Mammary epithelial cell (primary cell): ENCODE measurements around the gene NOX4.
"Not testable (repeated sequence)": the region's sequence is repeated elsewhere in the genome, so short reads cannot be mapped to it uniquely, and the experiment has no call there.

Experiments used
- EZH2 ChIP-seq: IDR thresholded peaks from 2 replicates; pipeline ENCODE4 v1.6.1; 2012; ENCODE audit warnings: low read length, inconsistent platforms, borderline replicate concordance
- TF ChIP-seq, protein P1 (sequence below), 2 donors: IDR thresholded peaks in 1 of 2; conservative IDR thresholded peaks in 1 of 2; 2 replicates each; pipeline ENCODE4 v1.5.1; 2011 to 2012; ENCODE audit warnings: inconsistent platforms in 2 of 2, low read length in 2 of 2, mild to moderate bottlenecking in 2 of 2, control low read depth in 1 of 2, low read depth in 1 of 2; ENCODE audit not compliant: insufficient read depth in 1 of 2; ENCODE audit errors: extremely low read depth in 1 of 2

DNA sequence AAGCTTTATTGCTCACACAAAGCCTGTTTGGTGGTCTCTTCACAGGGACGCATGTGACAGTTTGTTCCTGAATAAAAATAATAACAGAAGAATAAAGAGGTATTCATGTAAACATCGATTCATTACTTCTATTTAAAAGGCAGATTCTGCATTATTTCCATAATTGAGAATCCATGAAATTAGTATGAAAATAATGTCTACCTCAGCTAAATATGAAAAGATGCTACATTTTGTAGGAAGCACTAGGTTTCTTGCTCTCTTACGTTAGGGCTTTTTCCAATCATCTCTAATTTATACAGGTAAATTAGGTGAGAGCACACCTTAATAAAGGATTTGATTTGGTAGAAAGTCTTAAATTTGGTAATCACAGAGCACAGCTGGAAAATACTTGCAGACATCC lies 103.7 kb downstream of the NOX4 start:
- TF ChIP-seq, protein P1, sequence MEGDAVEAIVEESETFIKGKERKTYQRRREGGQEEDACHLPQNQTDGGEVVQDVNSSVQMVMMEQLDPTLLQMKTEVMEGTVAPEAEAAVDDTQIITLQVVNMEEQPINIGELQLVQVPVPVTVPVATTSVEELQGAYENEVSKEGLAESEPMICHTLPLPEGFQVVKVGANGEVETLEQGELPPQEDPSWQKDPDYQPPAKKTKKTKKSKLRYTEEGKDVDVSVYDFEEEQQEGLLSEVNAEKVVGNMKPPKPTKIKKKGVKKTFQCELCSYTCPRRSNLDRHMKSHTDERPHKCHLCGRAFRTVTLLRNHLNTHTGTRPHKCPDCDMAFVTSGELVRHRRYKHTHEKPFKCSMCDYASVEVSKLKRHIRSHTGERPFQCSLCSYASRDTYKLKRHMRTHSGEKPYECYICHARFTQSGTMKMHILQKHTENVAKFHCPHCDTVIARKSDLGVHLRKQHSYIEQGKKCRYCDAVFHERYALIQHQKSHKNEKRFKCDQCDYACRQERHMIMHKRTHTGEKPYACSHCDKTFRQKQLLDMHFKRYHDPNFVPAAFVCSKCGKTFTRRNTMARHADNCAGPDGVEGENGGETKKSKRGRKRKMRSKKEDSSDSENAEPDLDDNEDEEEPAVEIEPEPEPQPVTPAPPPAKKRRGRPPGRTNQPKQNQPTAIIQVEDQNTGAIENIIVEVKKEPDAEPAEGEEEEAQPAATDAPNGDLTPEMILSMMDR (conservative IDR thresholded peaks at IDR 0.05 in 1 of 2, IDR thresholded peaks at IDR 0.05 in 1 of 2; ENCODE audit: extremely low read depth in 1 of 2, insufficient read depth in 1 of 2, low read depth in 1 of 2, low read length in 2 of 2) = not testable (repeated sequence)
- TF ChIP-seq EZH2 = not testable (repeated sequence)
